Activated CD8-positive, alpha-beta memory T cell treated with anti-CD3 and anti-CD28 coated beads for 1 hour (primary cell): ENCODE measurements around the gene TMTC1.
"Not testable (repeated sequence)": the region's sequence is repeated elsewhere in the genome, so short reads cannot be mapped to it uniquely, and the experiment has no call there.

ENCODE experiments used
- DNase-seq, 2 donors: peaks; one replicate each; pipeline ENCODE4 v3.0.0-alpha.2; 2020; ENCODE audit warnings: low read depth in 1 of 2; ENCODE audit errors: extremely low read depth in 1 of 2

The TMTC1 gene

DNA sequence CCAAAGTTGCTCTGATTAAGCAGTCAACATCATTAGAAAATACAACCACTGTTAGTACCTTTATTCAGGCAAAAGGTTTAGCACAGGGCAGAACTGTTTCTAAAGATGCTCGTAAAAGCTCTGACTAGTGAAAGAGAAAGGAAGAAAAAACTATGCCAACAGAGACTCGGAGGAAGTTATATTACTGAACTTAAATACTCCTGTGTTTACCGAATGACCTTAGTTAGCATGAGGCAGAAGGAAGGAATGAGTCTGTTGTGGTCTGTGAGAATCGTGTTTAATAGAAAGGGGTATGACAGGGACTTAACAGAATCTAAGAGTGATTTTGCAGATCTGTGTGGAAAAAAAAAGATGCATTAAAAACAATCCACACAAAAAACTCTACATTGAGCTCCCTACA is 202.1 kb downstream of the TMTC1 start:
- DNase-seq: no peak

DNA sequence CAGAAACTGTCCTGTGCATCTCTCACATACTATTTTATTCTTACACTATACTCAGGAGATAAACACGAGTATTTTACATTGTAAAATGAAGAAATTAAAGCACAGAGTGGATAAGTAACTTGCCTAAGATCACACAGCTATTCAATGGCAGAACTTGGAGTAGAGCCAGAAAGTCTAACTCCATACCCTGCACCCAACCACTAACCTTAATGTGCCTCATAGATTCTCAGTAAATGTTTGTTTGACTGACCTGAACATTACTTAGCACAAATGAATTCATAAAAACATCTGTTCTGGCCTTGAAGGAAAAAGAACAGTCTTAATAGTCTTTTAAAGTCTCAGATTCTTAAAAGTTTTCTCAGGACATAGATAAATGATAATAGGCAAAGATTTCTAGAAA is 202.8 kb downstream of the TMTC1 start:
- no peak for DNase-seq

DNA sequence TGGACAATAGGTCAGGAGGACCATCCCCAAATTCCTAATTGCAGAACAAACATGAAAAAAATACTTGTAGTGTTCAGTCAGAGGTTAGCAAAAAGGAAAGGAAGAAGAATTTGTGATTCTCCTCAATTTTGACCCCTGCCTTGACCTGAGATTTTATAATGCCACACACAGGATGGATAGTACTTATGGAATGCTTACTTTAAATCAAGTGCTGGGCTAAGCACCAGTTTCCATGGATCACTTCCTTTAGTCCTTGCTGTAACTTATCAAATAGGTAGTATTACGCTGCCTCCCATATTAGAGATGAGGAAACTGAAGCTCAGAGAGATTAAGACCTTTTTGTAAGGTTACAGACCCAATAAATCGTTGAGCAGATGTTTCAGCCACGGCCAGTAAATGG is 205.0 kb downstream of the TMTC1 start:
- no peak for DNase-seq

DNA sequence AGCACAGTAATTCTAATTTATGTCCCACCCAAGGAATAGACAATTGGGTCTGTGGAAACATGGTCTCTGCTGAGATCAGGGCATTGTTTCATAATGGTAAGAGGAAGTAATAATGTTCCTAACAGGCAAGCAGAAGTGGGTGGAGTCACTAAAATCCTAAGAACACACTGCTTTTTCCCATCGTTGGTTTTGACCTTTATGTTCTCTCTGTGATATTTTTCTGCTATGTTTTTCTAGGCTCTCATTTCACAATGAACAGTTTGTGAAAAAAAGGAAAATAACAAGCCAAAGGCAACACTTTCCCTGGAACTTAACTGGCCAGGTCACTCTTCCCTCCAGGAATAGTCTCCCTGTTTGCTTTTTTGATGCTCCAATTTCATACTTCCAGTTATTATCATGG is 205.7 kb downstream of the TMTC1 start:
- no peak for DNase-seq

DNA sequence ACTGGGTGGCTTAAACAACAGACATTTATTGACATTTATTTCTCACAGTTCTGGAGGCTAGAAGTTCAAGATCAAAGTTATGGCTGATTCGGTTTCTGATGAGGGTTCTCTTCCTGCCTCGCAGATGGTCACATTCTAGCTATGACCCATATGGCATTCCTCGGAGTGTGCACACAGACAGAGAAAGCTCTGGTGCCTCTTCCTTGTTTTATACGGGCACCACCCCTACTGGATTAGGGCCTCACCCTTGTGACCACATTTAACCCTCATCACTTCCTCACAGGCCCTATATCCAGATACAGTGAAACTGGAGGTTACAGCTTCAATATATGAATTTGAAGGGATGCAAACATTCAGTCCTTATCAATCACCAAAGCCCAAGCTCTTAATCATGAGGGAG is 209.2 kb downstream of the TMTC1 start:
- no peak for DNase-seq

DNA sequence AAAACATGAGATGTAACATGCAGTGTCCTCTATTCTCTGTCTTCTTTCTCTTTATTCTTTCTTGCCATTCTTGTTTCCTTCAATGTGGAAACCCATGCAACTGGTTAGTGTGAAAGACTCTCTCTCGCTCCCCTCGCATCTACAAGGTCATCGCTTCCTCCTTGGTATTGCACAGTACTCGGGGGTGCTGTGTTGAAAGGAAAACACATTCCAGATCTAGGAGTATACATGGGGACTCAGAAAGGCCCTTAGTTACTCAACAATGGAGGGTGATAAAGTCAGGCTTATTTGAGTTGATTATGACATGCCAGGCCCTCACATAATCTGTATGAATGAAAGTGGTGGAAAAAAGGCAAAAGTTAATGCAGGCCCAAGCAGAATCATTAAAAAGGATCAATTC is 210.8 kb downstream of the TMTC1 start:
- no peak for DNase-seq

DNA sequence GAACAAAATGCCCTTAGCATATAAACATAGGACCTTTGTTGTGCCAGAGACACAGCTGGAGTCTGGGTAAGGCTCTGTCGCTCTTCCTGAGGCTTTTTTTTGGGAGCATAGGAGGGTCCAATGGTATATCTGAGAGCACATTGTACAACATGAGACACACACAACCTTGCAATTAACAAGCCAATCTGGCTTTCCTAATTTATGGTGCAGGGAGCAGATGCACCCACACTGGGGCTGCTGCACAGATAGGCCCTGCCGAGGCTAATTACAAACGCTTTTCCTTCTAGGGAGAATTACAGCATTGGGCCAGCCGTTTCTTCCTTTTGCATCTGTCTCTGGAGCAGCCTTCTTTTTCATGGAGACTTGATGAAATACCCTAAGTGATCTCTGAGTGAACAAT is 211.3 kb downstream of the TMTC1 start:
- DNase-seq: no peak

DNA sequence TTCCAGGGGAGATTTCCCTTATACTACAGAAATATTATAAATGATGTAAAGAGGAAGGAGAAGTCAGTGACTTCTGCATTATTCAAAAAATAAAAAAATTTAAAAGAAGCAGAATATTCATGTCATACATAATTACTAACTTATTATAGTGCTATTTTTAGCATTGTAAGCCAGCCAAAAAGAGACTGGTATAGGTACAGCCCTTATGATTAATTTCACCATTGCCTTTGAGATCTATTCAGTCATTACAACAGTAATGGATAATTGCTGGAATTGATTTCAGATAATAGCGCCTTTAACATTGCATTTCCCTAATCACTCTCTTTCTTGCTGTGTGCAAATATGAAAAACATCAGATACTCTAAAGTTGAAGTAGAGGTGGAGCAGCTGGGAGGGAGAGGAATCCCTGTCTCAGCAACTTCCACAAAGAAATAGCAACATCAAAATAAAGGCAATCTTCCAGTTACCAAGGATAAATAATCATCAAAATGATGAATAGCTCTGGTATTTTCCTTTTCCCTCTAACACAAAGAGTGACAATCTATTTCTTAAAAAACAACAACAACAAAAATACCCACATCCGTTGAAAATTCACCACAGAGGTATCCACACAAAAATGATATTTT is 214.5 kb downstream of the TMTC1 start:
- DNase-seq: no peak

DNA sequence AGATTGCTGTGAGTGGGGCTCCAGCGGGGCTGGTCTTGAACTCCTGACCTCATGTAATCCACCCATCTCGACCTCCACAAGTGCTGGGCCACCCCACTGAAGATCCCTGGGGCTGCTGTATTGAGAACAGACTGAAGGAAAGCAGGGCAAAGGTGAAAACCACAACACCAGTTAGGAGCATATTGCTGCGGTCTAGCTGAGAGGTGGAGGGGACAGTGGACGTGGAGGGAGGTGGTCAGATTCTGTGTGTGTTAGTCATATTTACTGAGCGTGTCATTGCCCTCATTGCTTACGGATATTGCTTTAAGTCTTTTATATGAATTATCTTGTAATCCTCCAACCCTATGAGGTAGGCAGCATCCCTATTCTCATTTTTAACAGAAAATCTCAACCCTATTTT is 217.3 kb downstream of the TMTC1 start:
- no peak for DNase-seq

DNA sequence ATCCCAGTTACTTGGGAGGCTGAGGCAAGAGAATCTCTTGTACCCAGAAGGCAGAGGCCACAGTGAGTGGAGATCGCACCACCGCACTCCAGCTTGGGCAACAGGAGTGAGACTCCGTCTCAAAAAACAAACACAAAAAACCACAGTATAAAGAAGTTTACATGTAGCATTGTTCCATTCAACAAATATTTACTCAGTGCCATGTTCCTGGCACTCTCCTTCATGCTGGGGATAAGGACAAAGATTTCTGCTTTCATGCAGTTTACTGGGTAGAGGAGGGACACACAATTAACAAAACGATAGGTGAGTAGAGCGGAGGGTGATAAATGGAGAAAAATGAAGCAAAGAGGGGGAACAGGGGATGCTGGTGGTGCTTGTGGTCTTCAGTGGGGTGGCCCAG is 218.0 kb downstream of the TMTC1 start:
- no peak for DNase-seq

DNA sequence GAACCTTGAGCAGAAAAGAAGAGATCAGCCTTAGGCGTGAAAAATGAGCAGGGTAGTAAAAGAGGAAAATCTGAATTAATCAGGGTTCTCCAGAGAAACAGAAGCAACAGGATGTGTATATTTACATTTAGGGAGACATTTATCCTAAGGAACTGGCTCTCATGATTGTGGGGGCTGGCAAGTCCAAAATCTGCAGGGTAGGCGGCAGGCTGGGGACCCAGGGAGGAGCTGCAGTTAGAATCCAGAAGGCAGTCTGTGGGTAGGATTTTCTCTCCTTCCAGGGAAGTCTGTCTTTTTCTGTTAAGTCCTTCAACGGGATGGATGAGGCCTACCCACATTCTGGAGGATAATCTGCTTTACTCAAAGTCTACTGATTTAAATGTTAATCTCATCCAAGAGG is 218.8 kb downstream of the TMTC1 start:
- no peak for DNase-seq

DNA sequence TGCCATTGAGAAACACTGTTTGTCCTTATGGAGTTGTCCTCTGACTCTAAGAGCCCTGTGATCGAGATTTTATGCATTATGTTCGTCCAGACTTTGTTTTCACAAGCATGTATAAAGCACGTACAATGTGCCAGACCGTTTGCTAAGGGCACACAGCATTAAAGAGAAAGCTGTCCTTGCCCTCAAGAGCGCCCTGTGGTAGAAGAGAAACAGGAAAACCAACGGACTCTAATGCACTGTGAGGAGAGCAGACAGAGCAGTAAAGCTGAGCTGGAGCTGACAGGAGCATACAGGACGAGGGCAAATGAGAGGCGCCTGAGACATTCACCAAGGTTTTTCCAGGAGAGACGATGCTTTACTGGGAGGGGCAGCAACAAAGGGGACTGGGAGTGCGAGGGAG is 220.1 kb downstream of the TMTC1 start:
- DNase-seq: no peak

DNA sequence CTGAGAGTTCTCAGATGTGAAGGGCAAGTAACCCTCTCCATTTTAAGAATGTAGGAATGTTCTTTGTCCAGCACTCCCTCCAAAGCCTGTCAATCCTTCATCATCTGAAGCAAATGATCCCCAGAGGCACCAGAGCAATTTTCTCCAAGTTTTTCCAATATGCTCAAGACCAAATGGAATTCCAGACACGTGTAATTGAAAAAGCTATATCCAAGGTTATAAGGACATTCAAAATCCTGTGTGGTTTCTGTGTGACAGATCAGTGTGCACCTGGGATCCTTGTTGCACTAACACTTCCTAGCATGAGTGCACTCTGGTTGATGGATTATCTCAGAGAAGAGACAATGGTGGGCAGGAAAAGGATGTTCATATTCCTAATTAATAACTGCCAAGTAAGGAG is 220.7 kb downstream of the TMTC1 start:
- DNase-seq: no peak

DNA sequence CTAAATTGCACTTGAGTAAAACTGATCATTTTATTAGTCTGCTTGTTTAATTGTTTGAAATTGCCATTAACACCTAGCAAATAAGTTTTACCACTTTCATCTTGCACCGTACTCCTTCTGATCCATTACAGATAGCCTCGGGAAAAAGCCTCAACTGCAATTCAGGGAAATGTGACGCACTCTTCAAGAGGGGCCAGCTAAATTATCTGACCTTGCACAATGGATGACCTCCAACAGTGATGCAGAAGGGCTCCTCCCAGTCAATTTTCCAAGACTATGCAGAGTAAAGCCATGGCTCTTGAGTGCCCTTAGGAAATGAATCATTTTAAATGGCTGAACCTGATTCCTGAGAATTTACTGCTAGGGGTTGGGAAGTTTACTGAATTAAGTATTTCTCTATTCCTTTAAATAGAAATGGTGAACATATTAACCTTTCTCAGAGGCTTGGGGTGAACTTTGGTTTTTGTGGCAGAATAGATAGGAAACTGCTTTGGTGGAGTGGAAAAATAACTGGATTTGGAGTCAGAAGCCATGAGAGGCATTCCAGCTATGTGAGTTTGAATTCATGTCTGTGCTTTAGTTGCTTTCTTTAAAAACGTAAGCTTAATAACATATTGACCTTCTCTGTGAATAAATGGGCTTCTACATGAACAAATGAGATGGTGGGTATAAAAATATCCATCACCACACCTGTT is 221.5 kb downstream of the TMTC1 start:
- DNase-seq: no peak

DNA sequence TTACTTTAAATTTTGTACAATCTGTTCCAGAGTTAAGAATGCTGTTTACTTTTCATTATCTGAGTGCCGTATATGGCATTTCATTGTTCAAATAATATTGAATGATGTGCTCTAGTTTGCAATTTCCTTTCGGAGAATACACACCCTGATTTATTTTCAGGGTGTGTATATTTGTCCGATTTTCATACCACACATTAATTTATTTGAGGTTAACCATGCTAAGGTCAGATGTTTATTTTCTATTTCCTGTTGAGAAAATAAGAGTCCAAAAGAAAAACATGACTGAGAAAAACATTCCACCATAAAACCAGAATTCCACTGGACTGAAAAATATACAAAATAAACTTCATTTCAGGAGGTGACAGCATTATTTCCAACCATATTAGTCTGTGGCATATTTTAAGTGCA is 222.1 kb downstream of the TMTC1 start:
- no peak for DNase-seq

DNA sequence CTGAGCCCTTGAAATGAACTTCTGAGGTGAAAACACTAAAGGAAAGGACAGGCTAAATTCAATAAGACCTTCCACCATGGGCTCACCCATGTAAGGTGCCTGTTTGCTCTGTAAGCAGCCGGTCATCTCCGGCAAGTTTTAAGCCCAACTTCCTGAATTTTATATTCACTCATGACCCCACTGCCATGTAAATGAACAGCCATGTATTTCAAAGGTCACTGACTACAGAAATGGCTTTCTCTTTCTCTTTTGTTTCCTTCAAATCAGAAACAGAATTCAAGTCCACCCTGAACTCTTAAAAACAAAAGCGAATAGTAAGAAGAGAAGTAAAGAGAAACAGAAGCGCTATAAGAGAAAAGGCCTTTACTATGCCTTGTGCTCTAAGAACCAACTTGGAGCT is 224.5 kb downstream of the TMTC1 start:
- no peak for DNase-seq

DNA sequence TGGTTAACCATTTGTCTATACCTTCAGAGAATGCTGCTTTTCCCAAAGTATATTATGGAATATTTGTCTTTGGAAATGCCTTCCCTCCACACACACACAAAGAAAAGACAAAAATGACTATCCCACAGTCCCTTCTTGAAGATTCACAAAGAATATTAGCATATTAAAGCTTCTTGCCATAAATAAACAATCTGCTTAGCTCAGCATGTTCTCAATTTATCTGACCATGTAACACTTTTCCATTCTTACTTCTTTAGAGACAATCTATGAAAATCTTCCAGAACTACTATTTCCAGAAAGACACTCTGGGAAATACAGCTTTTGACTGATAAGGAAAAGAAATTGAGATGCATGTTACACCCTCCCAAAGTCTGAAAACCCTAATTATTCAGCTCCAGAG is 227.4 kb downstream of the TMTC1 start:
- DNase-seq: no peak

DNA sequence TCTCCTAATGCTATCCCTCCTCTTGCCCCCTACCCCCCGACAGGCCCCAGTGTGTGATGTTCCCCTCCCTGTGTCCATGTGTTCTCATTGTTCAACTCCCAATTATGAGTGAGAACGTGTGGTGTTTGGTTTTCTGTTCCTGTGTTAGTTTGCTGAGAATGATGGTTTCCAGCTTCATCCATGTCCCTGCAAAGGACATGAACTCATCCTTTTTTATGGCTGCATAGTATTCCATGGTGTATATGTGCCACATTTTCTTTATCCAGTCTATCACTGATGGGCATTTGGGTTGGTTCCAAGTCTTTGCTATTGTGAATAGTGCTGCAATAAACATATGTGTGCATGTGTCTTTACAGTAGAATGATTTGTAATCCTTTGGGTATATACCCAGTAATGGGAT is 228.3 kb downstream of the TMTC1 start:
- DNase-seq: not testable (repeated sequence)

DNA sequence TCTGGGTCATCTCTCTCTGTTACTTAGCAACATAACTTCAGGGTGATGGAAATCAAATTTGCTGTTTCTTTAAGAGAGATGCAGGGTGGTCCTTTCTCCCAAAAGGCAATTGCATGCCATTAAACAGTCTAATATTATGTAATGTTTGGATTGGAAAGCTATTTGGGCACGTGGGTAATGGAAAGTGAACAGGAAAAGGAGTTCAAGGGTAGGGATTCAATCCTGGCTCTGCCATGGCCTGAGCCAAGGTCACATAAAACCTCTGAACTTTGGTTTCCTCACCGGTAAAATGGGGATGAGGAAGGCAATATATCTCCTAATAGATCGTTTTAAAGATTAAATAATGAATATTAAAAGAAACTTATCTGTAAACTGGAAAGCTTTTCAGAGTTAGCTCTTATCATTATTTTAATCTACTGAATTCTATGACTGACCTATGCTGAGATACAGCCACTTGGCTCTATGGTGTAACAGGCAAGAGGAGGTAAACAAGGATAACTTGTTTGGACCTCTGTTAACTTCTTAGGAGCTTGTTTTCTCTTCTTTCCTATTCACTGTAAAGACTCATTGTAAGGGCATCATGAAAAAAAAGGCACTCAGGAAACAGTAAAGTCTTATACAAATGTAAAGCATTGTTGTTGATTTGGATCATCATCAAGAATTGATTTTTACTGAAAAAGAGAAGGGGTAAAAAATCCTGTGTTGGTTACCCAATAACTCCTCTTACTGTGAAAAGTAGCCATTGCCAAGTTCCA is 230.6 kb downstream of the TMTC1 start:
- DNase-seq: no peak

DNA sequence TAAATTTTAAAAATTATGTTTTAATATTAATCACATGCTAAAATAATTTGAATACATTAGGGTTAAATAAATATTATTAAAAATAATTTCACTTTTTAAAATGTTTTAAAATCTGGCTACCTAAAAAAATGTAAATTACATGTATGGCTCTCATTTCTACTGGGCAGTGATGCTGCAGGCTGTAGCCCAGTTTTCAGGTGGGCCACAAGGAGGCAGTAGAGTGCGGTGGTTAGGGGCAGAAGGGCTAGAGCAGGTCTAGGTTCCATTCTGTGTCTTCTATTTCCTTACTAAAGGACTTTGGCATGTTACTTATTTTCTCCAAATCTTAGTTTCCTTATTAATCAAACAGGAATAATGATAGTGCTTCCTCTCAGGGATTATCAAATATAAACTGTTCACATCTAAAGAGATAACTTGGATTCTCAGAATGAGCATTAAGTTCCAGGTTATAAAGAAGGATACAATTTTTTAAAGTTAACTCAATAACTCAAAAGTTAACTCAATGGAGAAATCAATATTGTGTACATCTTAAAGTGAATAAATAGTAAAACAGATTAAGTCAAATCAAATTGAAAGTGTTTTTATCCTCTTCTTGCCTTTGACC is 231.3 kb downstream of the TMTC1 start:
- peak in 1 of 2 donors; percentile 44 for DNase-seq

DNA sequence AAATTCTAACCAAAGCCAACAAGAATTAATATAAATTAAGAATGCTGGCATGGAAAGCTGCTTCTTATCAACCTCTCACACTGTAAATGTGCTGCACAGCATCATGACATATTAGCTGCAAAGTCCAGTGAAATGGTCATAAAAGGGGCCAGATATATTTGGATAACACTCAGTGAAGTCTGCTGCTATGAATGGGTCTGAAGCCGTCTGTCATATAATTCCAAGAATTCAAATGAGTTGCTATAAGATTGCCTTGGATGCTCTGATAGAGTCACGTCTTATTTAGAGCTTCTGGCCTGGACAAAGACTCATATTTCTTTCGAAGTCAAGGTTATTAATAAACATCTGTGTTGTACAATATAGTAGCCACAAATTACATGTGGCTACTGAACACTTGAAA is 231.9 kb downstream of the TMTC1 start:
- DNase-seq: no peak

DNA sequence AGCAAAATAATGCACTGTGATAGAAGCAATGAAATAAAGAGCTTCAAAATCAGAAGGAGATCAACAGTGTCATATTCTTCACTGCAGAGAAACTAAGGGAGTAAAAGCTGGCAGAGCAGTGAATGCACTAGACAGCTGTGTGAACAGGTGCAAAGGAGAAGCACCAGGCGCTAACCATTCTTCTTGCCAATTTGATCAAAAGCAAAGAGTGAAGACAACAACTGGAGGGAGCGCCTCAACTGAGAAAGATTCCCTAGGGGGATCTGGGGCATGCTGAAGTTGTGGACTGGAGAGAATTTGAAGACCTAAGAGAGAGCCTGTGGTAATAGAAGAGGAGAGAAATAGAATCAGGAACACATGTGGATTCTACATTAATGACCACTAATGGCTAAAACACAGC is 235.9 kb downstream of the TMTC1 start:
- DNase-seq: no peak
